Amygdala (tissue), 56 donors: ENCODE data around the gene SYNDIG1.

Experiments used
- DNase-seq, 56 donors: peaks; one replicate each; lab custom pipeline; 2025; lab: John Stamatoyannopoulos, UW

Gene SYNDIG1

DNA sequence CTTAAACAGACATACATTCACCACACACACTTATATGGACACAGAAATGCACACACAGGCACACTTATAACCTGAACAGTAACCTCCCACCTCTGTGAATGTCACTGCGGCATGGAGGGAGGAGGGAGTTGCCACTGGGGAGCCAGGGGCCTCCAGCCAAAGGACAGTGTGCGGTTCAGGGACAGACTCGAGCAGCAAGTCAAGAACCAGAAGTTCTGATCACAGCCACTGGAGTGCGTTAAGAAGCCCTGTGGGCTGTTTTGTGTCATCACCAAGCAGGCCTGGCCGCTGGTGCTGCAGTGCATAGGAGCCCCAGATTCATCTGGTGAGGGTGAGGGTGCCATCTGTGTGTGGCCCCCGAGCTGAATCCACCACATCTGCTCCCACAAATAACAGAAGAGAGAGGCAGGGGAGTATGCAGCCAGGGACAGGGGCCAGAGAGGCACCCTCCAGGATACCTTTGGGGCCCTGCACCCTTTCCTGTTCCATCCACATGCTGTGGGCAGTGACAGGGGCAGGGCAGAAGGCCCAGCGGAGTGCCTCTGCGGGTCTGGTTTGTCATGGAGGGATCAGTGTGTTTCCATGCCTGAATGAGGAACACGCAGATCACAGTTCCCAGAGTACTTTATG lies 20.3 kb downstream of the SYNDIG1 start:
- no peak for DNase-seq

GRCh38 chr20:24490598-24490997 lies 21.2 kb downstream of the SYNDIG1 start:
- DNase-seq, result no peak

- DNase-seq, result no peak
These were observed 21.8 kb downstream of the SYNDIG1 start for GRCh38 chr20:24491041-24491756.

DNA sequence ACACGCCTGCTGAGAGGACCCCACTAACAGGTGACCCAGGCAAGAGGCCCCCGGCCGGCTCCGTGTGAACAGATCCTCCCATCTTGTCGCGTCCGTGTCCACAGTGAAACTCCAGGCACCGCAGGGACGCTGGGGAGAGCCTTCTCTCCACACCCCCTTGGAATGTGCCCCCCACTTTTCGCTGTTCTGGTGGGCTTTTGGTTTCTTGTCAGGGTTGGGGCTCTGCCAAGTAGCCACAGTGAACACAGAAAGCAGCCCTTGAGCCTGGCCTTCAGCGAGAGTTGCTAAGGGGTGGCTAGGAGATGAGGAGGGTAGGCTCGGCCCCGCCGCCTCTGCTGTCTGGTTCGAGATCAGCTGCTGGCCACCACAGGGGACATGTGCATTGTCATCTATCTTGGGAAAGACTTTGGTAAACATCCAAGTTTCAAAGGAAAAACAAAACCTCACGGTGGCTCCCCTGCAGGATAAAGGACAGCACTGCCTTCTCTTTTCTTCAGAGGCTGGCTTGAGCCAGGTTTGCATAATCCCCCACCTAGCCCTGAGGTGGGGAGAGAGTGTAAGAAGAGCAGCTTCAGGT lies 22.7 kb downstream of the SYNDIG1 start:
- DNase-seq, result no peak

DNA sequence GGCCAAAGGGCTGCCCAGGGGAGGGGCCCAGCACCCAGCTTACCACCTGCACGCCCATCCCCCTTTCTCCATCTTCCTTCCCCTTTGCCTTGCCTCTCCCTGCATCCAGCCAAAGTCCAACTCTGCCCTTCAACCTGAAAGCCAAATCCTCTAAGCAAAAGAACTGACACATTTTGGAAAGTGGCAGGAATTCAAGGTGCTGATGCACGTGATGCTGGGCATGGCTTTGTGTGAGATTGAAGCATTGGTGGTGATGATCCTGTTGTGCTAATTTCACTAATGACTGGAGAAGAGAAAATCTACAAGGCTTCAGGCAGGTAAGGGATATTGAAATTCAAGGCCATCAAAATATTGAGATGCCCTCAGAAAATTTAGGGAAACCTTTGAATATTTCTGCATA lies 23.3 kb downstream of the SYNDIG1 start:
- DNase-seq, result no peak

GRCh38 chr20:24493181-24493580 lies 23.8 kb downstream of the SYNDIG1 start:
- no peak for DNase-seq

DNA sequence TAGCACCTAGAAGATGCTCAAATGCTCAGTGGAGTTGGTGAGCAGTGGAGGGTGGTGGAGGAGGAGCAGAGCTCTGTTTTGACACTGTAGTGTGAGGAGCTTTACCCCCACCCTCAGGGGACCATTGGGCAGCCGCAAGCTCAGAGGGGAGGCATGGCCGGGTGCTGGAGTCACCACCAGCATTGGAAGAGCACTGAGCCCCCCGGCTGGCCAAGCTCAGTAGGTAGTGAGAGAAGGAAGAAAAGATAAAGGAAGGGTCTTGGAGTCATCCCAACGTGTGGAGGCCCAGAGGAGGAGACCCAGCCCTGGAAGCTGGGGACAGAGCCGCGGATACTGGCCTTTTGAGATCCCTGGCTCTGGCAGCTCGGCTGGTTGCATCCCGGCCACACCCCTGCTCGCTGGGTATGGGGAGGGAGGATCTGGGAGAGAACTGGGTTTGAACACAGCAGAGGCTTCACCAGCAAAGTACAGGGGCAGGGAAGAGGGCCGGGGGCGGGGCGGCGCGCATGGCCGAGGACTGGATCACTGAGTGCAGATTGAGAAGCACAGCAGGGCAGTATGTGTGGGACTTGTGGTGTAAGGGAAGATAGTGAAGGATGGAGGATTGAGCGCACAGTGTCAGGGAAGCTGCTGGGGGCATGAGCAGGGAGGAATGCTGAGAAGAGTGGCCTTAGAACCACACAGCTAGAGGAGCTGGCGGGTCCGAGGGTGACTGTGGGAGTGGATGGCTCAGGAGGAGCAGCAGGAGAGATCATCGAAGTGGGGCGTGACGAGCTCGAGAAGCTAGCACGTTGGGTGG lies 24.4 kb downstream of the SYNDIG1 start:
- no peak for DNase-seq

GRCh38 chr20:24494460-24494920 lies 25.1 kb downstream of the SYNDIG1 start:
- no peak for DNase-seq

- no peak for DNase-seq
These were observed 25.8 kb downstream of the SYNDIG1 start for GRCh38 chr20:24495266-24495665.

DNA sequence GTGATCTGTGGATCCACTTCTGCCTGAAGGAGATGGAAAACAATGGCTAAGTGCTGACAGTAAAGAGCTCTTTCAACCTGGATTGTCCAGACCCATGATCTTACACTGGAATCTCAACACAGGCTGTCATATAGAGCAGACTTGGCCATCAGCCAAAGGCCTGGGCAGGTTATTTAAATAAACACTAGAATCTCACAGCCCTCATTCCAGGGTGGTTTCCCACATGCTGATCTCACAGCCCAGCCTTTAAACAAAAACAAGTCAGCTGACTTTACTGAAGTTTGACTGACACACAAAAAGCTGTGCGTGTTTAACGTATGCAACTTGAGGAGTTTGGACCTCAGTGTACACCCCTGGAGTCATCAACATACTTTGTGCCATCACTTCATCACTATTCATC lies 28.4 kb downstream of the SYNDIG1 start:
- peak in 1 of 56 donors; percentile 48 for DNase-seq

- DNase-seq, result no peak
These were observed 29.2 kb downstream of the SYNDIG1 start for GRCh38 chr20:24498641-24499040.

- DNase-seq, result no peak
These were observed 30.0 kb downstream of the SYNDIG1 start for GRCh38 chr20:24499472-24499871.

DNA sequence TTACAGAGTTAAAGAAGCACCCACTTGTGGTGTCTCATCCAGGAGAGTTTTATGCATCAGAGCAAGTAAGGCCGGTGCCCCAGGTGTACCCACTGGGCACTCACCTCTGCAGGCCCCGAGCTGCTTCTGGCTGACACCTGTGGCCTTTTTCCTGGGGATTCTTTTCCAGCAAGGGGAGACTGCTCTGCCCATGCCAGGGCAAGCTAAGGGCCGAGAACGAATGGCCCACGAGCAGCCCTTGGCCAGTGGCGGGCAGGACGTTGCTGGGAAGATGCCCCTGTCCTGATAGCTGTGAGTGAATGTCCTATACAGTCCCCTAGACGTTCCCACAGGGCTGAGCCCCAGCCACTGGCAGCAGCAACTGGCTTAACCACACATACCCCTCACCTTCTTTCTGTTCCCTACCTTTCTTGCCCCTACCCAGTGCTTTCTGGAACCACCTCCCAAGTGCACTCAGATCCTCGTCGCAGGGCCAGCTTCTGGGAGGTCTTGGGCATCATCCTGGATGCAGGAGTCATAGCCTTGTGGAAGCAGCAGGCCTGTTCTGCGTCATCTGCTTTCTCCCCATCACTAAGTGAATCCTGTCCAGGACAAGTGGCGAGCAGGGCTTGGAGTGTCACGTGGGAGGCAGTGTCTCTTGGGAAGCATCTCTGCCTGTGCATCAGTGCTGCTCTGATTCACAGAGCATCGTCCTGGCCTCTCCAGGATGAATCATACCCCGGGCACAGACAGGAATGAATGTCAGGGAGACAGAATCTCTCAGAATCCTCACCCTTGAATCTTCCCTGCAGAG lies 32.5 kb downstream of the SYNDIG1 start:
- DNase-seq, result peak in 36 of 56 donors; percentile 14 to 86 (median 52)

GRCh38 chr20:24502661-24503060 lies 33.2 kb downstream of the SYNDIG1 start:
- DNase-seq, result peak in 1 of 56 donors; percentile 22

DNA sequence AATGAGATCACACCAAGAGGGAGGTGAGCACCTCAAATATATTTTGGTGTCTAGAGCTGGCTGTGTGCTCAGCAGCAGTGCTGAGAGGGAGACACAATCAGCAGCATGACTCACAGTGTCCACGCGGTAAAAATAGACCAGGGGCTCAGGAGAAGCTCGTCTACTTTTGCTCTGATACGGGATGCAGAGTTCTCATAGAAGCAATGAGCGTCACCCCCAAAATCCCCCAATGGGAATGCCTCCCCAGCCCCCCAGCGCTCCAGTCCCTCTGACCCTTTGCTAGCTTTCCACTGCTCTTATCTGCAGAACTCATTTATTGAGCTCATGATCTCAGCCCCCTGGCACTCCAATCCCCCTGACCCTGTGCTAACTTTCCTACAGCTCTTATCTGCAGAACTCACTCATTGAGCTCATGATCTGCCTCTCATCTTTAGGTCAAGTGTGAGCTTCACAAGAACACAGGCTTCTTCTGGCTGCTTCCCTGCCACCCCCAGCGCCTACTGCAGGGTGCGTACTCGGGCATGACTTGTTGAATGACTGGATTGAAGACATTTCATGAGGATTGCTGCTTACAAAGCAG lies 34.0 kb downstream of the SYNDIG1 start:
- peak in 28 of 56 donors; percentile 21 to 71 (median 40) for DNase-seq

GRCh38 chr20:24504331-24505285 lies 35.2 kb downstream of the SYNDIG1 start:
- DNase-seq, result no peak

DNA sequence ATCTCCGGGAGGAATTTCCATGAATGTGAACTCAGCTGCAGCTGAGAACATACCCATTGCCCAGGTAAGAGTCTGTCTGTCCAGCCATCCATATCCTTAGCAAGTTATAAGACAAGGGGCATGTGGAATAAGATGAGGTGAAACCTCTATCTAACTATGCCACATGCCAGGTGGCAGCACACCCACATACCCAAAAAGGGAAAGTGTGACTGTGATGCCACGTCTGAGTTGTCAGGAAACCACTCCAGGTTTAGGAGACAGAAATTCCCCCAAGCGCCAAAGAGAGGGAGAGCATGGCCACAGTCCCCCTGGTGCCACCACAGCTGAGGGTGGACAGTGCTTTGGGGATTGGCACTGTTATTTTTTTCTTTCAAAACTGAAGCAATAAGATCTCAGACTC lies 36.7 kb downstream of the SYNDIG1 start:
- no peak for DNase-seq

DNA sequence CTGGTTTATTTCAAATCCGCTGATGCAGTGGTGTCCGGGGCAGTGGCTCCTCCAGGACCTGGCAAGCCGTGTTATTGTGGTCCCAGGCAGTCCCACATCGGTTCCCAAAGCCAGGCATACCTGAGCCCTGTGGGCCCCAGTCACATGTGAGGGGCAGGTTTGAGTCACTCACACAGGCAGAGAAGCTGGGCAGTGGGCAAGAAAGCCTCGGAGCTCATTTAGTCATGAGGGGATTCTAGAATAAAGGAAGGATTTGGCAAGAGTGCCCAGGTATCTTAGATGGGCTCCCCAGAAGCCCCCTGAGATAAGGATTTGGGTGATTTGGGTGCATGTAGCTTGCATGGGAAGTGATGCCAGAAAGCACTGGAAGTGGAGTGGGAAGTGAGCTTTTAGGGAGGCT lies 37.3 kb downstream of the SYNDIG1 start:
- DNase-seq, result no peak
